Endothelial cell of hepatic sinusoid (primary cell): ENCODE measurements around the gene MRPL39.

Source experiments
- in situ Hi-C: cut with HindIII; loops from 2 replicates; pipeline ENCODE4 v1.10.0; 2017; ENCODE audit warnings: low sequenced_read_pairs

Gene MRPL39

GRCh38 chr21:25541042-25541441, 66.2 kb downstream of the MRPL39 start:
- in situ Hi-C loops = no loop called here

GRCh38 chr21:25539606-25540005, 67.7 kb downstream of the MRPL39 start:
- in situ Hi-C loops = no loop called here

- in situ Hi-C loops = no loop called here
These were observed 70.1 kb downstream of the MRPL39 start for GRCh38 chr21:25537174-25537573.

- in situ Hi-C loops = no loop called here
These were observed 70.5 kb downstream of the MRPL39 start for GRCh38 chr21:25536752-25537151.

- in situ Hi-C loops = no loop called here
These were observed 71.4 kb downstream of the MRPL39 start for GRCh38 chr21:25535849-25536248.
